ENCODE measurements around the gene CDSN.

Gene CDSN

GRCh38 chr6:31158140-31158862 is 38.1 kb upstream of the CDSN start, which contains the start of gene TCF19:
Gene TCF19 (plus strand): TSS chr6:31158589. CDS start chr6:31159470, 881 bp downstream.
- peak within 1 kb of the TSS; percentile 92 for H3K4me3 Mint-ChIP-seq
- peaks cover 9% of the 10 kb centered on the region for H3K36me3 Mint-ChIP-seq
- H3K27ac Mint-ChIP-seq, result peak within 1 kb of the TSS; percentile 83
- peaks cover 16% of the 10 kb centered on the region for H3K4me1 Mint-ChIP-seq
- peak; percentile 86 for ATAC-seq (ENCODE audit: low read depth)
- DNase-seq (ENCODE audit: low spot score in 2 of 2), result peak; percentile 93 to 95
- H3K27me3 Mint-ChIP-seq, result no peaks in the 10 kb centered on the region
- H3K9me3 Mint-ChIP-seq, result no peaks in the 10 kb centered on the region

GRCh38 chr6:31157513-31158139 is 37.4 kb upstream of the CDSN start, which contains the start of gene CCHCR1:
Gene CCHCR1 (minus strand): TSS chr6:31157802. CDS start chr6:31157600, 202 bp downstream.
- H3K27me3 Mint-ChIP-seq, result no peaks in the 10 kb centered on the region
- DNase-seq (ENCODE audit: low spot score in 2 of 2) (no peak), ATAC-seq (ENCODE audit: low read depth) (peak; percentile 21)
- peak within 1 kb of the TSS; percentile 83 for H3K27ac Mint-ChIP-seq
- H3K4me3 Mint-ChIP-seq, result peak within 1 kb of the TSS; percentile 92
- no peaks in the 10 kb centered on the region for H3K9me3 Mint-ChIP-seq
- H3K4me1 Mint-ChIP-seq, result peaks cover 13% of the 10 kb centered on the region
- peaks cover 12% of the 10 kb centered on the region for H3K36me3 Mint-ChIP-seq

DNA sequence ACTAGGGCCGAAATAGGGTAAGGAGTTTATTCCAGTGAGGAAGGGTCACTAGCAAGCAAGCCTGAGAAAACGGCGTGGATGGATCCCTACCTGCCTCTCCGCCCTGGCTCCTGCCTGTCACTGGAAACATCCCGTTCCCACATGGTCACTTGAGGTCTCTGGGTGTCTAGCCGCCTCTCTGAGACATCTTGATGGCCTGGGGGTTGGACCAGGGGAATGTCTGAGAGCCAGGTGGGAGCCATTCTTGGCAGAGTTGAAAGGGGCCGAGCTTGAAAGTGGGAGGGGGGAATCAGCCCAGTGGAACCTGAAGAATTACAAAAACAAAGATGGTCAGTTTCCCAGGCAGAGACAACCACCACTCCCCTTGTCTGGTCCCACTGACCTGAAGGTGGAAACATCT is 36.4 kb upstream of the CDSN start:
- H3K36me3 Mint-ChIP-seq, result peaks cover 9% of the 10 kb centered on the region
- H3K4me1 Mint-ChIP-seq, result peaks cover 13% of the 10 kb centered on the region
- no peaks in the 10 kb centered on the region for H3K27me3 Mint-ChIP-seq
- DNase-seq (ENCODE audit: low spot score in 2 of 2) (no peak), ATAC-seq (ENCODE audit: low read depth) (no peak)
- no peak overlapping the region for H3K27ac Mint-ChIP-seq
- no peak overlapping the region for H3K4me3 Mint-ChIP-seq
- no peaks in the 10 kb centered on the region for H3K9me3 Mint-ChIP-seq

DNA sequence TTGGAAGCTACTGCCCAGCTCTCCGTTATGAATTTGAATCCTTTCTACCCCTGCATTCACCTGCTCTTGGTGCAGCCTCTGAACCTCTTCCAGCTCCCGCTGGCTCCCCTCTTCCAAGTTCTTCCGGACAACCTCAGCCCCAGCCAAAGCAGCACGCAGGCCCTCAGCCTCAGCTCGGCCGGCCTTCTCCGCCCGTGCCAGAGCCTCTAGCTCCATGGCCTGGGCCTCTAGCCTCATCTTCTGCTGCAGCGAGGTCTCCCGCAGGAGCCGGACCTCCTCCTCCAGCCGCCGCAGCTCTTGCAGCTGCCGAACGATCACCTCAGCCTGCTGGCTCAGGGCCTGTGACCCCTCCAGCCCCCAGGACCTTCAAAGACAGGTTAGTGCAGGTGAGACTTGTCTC is 34.2 kb upstream of the CDSN start:
- DNase-seq (ENCODE audit: low spot score in 2 of 2) (no peak), ATAC-seq (ENCODE audit: low read depth) (no peak)
- Mint-ChIP-seq H3K27me3 (no peaks in the 10 kb centered on the region), H3K27ac (no peak overlapping the region), H3K4me1 (peaks cover 8% of the 10 kb centered on the region), H3K4me3 (no peak overlapping the region), H3K9me3 (no peaks in the 10 kb centered on the region), H3K36me3 (peaks cover 24% of the 10 kb centered on the region)

DNA sequence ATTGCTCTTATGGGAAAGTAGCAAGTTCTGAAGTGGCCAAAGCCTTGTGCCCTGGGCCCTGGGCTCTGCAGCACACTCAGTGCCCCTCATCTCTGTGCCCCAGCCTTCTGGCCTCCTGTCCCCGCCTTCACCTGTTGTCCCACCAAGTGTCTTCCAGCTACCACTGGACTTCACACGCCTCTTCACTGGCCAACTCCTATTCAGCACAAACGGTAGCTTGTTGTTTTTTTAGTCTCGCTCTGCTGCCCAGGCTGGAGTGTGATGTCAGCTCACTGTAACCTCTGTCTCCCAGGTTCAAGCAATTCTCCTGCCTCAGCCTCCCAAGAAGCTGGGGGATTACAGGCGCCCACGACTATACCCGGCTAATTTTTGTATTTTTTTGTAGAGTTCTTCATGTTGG is 32.5 kb upstream of the CDSN start:
- Mint-ChIP-seq H3K4me1 (peaks cover 2% of the 10 kb centered on the region), H3K36me3 (peaks cover 24% of the 10 kb centered on the region), H3K9me3 (no peaks in the 10 kb centered on the region), H3K27me3 (no peaks in the 10 kb centered on the region), H3K27ac (no peak overlapping the region), H3K4me3 (no peak overlapping the region)
- no peak for DNase-seq (ENCODE audit: low spot score in 2 of 2)
- no peak for ATAC-seq (ENCODE audit: low read depth)

GRCh38 chr6:31149827-31150447 is 29.7 kb upstream of the CDSN start:
- H3K4me3 Mint-ChIP-seq, result no peak overlapping the region
- H3K9me3 Mint-ChIP-seq, result no peaks in the 10 kb centered on the region
- no peak overlapping the region for H3K27ac Mint-ChIP-seq
- no peak for ATAC-seq (ENCODE audit: low read depth)
- H3K36me3 Mint-ChIP-seq, result peaks cover 27% of the 10 kb centered on the region
- H3K4me1 Mint-ChIP-seq, result no peaks in the 10 kb centered on the region
- H3K27me3 Mint-ChIP-seq, result no peaks in the 10 kb centered on the region
- no peak for DNase-seq (ENCODE audit: low spot score in 2 of 2)

- Mint-ChIP-seq H3K4me3 (no peak overlapping the region), H3K27ac (no peak overlapping the region), H3K36me3 (peaks cover 13% of the 10 kb centered on the region), H3K27me3 (no peaks in the 10 kb centered on the region), H3K9me3 (no peaks in the 10 kb centered on the region), H3K4me1 (no peaks in the 10 kb centered on the region)
- no peak for DNase-seq (ENCODE audit: low spot score in 2 of 2)
- ATAC-seq (ENCODE audit: low read depth), result no peak
These were observed 25.1 kb upstream of the CDSN start for GRCh38 chr6:31145386-31145785.

- no peak for DNase-seq (ENCODE audit: low spot score in 2 of 2)
- no peaks in the 10 kb centered on the region for H3K27me3 Mint-ChIP-seq
- ATAC-seq (ENCODE audit: low read depth), result no peak
- peaks cover 10% of the 10 kb centered on the region for H3K36me3 Mint-ChIP-seq
- no peaks in the 10 kb centered on the region for H3K9me3 Mint-ChIP-seq
- H3K4me1 Mint-ChIP-seq, result no peaks in the 10 kb centered on the region
- no peak overlapping the region for H3K27ac Mint-ChIP-seq
- no peak overlapping the region for H3K4me3 Mint-ChIP-seq
These were observed 24.7 kb upstream of the CDSN start for GRCh38 chr6:31144970-31145340.

DNA sequence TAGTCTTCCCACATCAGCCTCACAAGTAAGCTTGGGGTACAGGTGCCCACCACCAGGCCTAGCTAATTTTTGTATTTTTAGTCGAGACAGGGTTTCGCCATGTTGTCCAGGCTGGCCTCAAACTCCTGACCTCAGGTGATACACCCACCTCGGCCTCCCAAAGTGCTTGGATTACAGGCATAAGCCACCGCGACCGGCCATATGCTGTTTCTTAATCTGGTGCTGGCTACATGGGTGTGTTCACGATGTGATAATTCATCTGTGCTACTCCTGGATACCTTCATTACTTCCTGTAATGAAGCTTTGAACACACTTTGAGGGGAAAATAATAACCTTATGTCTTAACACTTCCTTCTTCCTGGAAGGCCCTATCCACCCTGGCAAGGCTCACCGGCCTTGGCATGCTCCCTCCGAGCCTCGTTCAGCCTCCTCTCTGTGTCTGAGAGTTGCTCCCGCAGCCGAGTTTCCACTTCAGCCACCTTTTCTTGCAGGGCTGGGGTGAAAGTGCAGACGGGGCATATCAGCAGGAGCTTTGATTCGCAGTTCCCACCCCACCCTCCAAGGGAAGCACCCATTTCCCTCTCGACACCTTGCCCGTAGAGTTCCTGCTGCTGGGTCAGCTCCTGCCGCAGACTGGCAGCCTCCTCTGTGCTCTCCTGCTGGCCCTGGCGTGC is 24.2 kb upstream of the CDSN start:
- Mint-ChIP-seq H3K27ac (no peak overlapping the region), H3K27me3 (no peaks in the 10 kb centered on the region), H3K9me3 (no peaks in the 10 kb centered on the region), H3K36me3 (peaks cover 8% of the 10 kb centered on the region), H3K4me3 (no peak overlapping the region), H3K4me1 (no peaks in the 10 kb centered on the region)
- ATAC-seq (ENCODE audit: low read depth) (no peak), DNase-seq (ENCODE audit: low spot score in 2 of 2) (no peak)

DNA sequence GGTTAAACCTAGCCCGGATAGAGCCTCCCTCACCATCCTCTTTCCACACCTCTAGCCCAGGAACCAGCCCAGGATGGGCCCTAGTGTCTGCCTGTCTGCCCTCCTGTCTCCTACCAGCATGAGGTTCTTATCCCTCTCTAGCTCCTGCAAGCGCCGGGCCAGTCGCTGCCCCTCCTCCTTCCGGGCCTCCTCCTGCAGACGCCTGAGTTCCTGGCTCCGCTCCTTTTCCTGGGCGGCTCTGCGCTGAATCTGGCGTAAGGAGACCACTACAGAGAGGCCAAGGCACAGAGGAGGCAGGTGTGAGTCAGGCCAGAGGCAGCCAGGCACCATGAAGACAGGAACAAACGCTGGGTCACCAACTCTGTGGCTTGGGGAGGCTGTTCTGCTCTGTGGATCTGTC is 22.9 kb upstream of the CDSN start:
- H3K9me3 Mint-ChIP-seq, result no peaks in the 10 kb centered on the region
- H3K4me3 Mint-ChIP-seq, result no peak overlapping the region
- H3K27ac Mint-ChIP-seq, result no peak overlapping the region
- peaks cover 8% of the 10 kb centered on the region for H3K36me3 Mint-ChIP-seq
- no peaks in the 10 kb centered on the region for H3K27me3 Mint-ChIP-seq
- no peak for ATAC-seq (ENCODE audit: low read depth)
- H3K4me1 Mint-ChIP-seq, result no peaks in the 10 kb centered on the region
- DNase-seq (ENCODE audit: low spot score in 2 of 2), result no peak

DNA sequence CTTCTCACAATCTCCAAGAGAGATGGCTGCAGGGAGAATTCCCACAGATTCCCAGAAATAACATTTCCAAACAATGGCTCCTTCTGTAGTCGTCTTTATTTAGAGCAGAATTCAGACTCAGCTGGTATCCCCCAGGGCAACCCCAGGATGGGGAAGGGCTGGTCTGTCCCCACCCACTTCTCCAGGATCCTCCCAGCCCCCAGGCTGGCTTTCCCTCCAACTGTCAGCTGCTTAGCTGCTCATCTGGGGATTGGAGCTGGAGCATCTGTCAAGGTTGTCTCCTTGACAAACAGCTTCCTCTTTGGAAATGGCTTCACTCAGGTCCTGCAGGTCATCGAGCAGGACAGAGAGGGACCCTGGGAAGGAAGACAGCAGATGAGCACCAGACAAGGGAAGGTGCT is 22.1 kb upstream of the CDSN start:
- H3K4me1 Mint-ChIP-seq, result peaks cover 4% of the 10 kb centered on the region
- no peaks in the 10 kb centered on the region for H3K9me3 Mint-ChIP-seq
- H3K4me3 Mint-ChIP-seq, result no peak overlapping the region
- no peak overlapping the region for H3K27ac Mint-ChIP-seq
- no peak for ATAC-seq (ENCODE audit: low read depth)
- H3K27me3 Mint-ChIP-seq, result peaks cover 2% of the 10 kb centered on the region
- H3K36me3 Mint-ChIP-seq, result peaks cover 8% of the 10 kb centered on the region
- no peak for DNase-seq (ENCODE audit: low spot score in 2 of 2)

- H3K27ac Mint-ChIP-seq, result no peak overlapping the region
- H3K9me3 Mint-ChIP-seq, result no peaks in the 10 kb centered on the region
- ATAC-seq (ENCODE audit: low read depth) (no peak), DNase-seq (ENCODE audit: low spot score in 2 of 2) (no peak)
- H3K27me3 Mint-ChIP-seq, result peaks cover 2% of the 10 kb centered on the region
- peaks cover 8% of the 10 kb centered on the region for H3K36me3 Mint-ChIP-seq
- no peak overlapping the region for H3K4me3 Mint-ChIP-seq
- H3K4me1 Mint-ChIP-seq, result peaks cover 4% of the 10 kb centered on the region
These were observed 20.4 kb upstream of the CDSN start for GRCh38 chr6:31140643-31141042.

DNA sequence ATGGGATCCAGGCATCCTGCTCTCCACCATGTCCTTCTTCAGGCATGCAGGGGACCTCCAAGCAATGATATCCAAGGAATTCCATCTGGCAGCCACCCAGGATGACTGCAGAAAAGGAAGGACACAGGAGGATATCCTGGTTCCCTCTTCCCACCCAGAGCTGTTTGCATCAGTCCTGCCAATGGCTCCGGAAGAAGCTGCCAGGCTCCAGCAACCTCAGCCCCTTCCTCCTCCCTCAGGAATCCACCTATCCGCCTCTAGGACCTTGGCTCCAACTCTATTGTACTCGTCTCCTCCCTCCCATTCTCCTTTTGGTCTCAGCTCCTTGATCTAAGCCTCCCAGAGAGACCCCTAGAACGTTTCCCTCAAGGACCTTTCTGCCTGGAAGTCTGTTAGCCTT is 19.4 kb upstream of the CDSN start:
- DNase-seq (ENCODE audit: low spot score in 2 of 2) (no peak), ATAC-seq (ENCODE audit: low read depth) (no peak)
- Mint-ChIP-seq H3K27me3 (peaks cover 2% of the 10 kb centered on the region), H3K27ac (no peak overlapping the region), H3K4me3 (no peak overlapping the region), H3K36me3 (peaks cover 3% of the 10 kb centered on the region), H3K4me1 (peaks cover 4% of the 10 kb centered on the region), H3K9me3 (no peaks in the 10 kb centered on the region)

- H3K4me3 Mint-ChIP-seq, result no peak within 1 kb of the TSS
- ATAC-seq (ENCODE audit: low read depth), result no peak
- H3K27ac Mint-ChIP-seq, result no peak within 1 kb of the TSS
These were observed 18.7 kb upstream of the CDSN start, which contains the start of gene PSORS1C2 for GRCh38 chr6:31138982-31139381. Gene PSORS1C2 (minus strand): TSS chr6:31139066. CDS start chr6:31139026, 40 bp downstream.

More at GRCh38 chr6:31138982-31139381, 18.7 kb upstream of the CDSN start, which contains the start of gene PSORS1C2:
- Mint-ChIP-seq H3K9me3 (no peaks in the 10 kb centered on the region), H3K27me3 (peaks cover 2% of the 10 kb centered on the region), H3K4me1 (peaks cover 4% of the 10 kb centered on the region), H3K36me3 (no peaks in the 10 kb centered on the region)
- no peak for DNase-seq (ENCODE audit: low spot score in 2 of 2)
